VCaP (cell line): ENCODE data around the gene NR3C2.
"Not testable (repeated sequence)": the region's sequence is repeated elsewhere in the genome, so short reads cannot be mapped to it uniquely, and the experiment has no call there.

Source experiments
- H3K27ac ChIP-seq: fragments of 450-650 bp; 2 replicates; pipeline ENCODE4 v1.5.1; 2017
- CTCF ChIP-seq: fragments of 450-650 bp; conservative IDR thresholded peaks from 2 replicates; pipeline ENCODE4 v1.5.1; 2017; ENCODE audit warnings: mild to moderate bottlenecking, moderate library complexity

The NR3C2 gene

GRCh38 chr4:148126825-148127224 is 315.4 kb downstream of the NR3C2 start:
- no peak overlapping the region for H3K27ac ChIP-seq
- no peak for TF ChIP-seq CTCF

DNA sequence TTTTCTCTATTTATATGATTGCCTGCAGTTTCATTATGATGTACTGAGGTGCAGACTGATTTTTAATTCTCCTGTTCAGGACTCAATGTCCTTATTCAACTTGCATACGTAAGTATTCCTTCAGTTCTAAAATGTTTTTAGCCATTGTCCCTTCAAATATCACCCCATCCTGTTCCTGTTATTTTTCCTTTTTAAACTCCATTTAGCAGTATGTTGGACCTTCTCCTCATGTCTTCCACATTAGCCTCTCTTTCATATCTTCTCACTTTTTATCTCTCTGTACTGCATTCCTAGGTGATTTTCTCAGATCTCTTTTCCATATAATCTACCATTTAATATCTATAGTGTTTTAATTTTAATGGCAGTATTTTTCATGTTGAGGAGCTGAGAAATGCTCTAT is 317.7 kb downstream of the NR3C2 start:
- no peak for TF ChIP-seq CTCF
- H3K27ac ChIP-seq: no peak overlapping the region

DNA sequence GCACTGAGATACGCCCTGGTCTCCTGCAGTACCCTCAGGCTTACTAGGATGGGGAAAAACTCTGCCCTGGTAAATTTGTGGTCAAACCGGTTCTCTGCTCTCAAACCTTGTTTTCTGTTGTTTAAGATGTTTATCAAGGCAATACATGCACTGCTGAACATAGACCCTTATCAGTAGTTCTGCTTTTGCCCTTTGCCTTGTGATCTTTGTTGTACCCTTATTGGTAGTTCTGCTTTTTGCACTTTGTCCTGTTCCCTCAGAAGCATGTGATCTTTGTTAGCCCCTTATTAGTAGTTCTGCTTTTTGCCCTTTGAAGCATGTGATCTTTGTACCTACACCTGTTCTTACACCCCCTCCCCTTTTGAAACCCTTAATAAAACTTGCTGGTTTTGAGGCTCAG is 319.1 kb downstream of the NR3C2 start:
- not testable (repeated sequence) for H3K27ac ChIP-seq

GRCh38 chr4:148120216-148120615 is 322.0 kb downstream of the NR3C2 start:
- no peak overlapping the region for H3K27ac ChIP-seq
- TF ChIP-seq CTCF: no peak

DNA sequence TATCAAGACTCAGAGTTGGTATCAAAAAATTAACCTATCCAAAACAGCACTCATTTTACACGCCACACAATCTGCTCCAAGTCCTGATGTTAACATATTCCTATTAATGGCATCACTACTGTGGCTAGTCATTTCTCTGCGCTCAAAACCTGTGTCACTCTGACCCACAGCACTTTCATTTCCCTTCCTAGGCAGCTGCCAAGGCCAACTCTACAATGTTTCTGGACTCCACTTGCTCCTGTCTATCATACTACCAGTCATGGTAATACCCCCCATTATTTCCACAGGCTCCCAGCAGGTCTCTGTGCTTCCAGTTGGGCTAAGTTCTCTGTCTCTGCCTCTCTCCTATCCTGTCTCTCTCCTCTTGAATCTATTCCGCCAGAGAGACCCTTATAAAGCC is 323.6 kb downstream of the NR3C2 start:
- H3K27ac ChIP-seq: no peak overlapping the region
- TF ChIP-seq CTCF: no peak

GRCh38 chr4:148118179-148118578 is 324.0 kb downstream of the NR3C2 start:
- TF ChIP-seq CTCF: no peak
- no peak overlapping the region for H3K27ac ChIP-seq

DNA sequence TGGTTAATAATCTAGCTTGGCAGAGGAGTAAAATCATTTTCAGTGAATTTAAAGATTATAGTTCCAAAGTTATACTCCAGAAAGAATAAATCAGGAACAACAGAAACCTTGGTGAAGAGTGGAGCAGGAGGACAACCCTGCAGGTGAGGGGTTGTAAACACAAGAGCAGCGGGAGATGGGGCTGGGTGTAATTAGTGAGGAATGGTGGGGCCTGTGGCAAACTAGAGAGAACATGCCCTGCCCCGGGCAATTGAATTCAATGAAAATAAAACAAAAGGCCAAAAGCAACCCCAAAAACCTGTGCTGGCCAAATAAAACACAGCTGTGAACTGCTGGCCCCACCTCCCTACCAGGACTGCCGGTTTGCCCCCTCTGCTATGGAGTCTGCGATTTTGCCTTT is 325.2 kb downstream of the NR3C2 start:
- TF ChIP-seq CTCF: no peak
- no peak overlapping the region for H3K27ac ChIP-seq

- no peak overlapping the region for H3K27ac ChIP-seq
- TF ChIP-seq CTCF: no peak
These were observed 325.9 kb downstream of the NR3C2 start for GRCh38 chr4:148116264-148116663.
